ENCODE results near the gene CPED1.
"Not testable (repeated sequence)": the region's sequence is repeated elsewhere in the genome, so short reads cannot be mapped to it uniquely, and the experiment has no call there.

Gene CPED1

DNA sequence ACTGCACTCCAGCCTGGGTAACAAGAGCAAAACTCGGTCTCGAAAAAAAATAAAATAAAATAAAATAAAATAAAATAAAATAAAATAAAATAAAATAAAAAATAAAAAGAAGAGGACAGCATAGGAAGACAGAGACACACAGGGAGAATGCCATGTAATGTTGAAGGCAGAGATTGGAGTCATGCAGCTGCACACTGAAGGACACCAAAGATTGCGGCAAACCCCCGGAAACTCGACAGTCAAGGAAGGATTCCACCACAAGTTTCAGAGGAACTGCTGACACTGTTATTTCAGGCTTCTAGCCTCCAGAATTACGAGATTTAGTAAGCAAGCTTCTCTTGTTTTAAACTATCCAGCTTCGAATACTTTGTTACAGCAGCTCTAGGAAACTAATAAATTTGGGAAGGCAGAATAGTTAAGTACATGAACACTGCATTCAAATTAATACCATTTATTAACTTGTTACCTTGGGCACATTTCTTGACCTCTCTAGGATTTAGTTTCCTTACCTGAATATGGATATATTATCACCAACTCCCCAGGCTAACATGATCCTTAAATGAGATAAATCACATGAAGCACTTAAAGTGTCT lies 9.5 kb downstream of the CPED1 start:
- peak; percentile 17 for DNase-seq

DNA sequence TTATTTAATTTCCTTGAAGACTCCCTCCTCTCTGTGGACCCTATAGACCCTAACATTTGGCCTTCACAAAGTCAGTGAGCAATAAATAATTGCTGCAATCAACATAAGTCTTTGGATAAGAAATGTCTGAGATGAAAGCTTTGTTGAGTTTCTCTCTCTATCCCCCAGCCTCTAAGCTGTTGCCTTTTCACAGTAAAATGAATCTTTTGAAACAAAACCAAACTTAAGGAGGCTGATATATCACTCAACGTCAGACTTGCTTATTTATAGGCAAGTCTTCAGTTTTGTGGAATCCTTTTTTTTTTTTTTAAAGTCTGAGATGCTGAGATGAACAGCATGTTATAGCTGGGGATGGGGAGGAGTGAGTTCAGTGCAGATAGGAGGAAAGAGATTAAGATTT lies 10.0 kb downstream of the CPED1 start:
- DNase-seq: no peak

DNA sequence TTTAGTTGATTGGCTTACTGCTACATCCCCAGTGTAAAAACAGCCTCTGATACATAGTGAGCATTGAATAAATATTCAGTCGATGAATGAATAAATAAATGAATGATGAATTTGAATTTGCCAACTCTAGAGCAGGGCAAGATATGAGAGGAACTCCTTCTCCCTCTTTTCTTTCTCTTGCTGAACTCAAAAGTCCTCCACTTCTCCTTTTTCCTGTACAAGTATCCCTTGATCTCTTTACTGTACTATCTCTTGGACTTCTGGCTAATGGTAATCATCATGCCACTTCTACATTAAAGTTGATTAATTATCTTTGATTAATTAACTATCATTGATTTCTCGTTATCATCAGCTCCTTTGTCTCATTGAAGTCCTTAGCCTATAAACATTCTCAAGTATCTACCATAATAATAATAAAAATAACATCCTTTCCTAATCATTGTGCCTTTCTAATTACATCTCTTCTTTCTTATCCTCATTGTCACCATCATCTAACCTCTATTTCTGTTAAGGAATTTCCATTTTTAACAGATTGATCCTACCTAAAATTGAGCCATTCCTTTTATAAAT lies 10.6 kb downstream of the CPED1 start:
- DNase-seq: no peak

DNA sequence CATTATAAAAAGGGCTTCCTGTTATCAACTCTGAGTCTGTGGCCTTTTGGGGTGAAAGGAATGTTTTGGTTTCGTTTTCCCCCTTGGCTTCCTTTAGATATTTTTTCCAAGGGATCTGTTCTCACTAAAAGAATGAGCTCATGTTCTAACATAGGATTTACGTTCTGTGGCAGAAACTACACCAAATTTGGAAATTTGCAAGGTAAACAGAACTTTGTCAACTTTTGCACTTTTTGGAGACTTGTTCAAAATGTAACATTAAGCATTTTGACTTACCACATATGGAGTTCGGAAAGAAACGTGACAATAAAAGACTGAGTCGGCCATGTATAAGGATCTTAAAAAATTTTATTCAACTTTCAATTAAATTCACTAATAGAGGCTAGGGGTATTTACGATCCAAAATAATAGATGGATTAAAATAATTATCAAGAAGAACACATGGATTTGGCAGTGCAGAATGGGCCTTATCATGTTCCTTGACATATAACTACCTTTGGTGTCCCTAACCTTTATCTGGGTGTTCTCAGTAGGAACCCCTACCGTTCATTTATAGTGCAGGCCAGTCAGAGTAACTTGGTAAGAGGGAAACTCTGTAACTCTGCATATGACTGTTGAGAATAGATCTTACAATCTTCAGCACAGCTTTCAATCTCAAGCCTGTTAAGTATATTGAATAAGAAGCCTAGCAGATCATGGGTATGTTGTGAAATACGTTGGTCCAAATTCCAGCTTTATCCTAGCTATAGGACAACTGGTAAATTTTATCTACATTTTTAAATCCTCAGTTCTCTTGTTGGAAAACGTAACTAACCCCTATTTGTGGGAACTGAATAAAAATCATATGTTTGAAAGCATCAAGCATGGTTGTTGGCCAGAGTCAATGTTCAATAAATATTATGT lies 11.8 kb downstream of the CPED1 start:
- DNase-seq: no peak

DNA sequence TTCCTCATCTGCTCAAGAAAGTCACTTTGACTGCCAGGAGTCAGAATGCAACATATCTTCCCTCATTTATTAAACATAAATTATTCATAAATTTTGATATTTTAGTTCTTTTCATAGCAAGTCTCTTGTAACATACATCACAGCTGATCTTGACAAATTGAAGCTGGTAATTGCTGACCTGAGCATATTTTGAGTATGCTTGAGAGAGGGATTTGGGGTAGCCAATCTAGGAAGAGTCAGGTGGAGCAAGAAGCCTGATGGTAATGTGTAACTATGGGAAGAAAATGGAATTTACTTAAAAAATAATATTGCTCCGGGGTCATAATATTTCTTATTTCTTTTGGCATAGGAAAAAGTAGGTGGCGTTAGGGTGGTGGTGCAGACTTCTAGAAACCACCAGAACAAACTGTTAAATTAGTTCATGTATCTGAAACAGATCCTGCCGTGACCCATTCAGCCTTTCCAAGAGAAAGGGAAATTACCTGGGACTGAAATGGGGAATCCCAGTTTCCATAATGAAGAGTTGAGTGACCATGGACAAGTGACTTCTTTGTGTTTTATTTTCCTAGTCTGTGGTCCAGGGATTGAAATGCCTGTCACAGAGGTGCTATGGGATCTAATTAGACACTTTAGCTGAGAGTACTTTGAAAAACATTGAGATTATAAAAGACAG lies 12.9 kb downstream of the CPED1 start:
- DNase-seq: no peak

DNA sequence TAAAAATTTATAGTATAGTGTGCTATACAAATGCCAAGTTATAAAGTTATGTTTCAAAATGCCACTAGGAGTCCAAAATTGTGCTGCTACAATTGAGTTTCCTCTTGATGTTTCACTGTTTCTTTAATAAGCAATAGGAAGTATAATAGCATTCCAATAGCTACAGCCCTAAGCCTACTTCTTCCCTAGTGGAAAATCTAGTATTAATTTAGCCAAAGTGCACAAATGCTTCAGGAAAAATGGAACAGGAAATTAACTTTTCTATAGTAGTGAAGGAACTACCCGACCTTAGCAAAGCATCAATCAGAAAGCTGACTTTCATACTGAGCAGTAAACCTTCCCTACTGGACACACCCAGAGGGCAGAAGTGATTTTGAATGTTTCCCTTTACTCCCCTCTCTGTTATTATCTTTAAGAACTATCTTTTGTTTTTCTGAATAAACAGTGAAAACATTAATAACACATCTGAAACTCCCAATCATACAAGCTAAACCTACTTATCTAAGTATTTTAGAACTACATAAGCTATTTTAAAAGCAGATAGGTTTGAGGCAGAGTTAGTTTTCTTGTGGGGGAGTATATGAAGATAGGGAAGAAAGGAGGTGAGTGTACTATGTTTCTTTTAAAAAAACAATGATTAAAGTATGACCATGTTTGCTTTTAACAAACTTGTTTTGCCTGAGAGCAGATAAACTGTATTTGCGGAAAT lies 13.7 kb downstream of the CPED1 start:
- DNase-seq: no peak

DNA sequence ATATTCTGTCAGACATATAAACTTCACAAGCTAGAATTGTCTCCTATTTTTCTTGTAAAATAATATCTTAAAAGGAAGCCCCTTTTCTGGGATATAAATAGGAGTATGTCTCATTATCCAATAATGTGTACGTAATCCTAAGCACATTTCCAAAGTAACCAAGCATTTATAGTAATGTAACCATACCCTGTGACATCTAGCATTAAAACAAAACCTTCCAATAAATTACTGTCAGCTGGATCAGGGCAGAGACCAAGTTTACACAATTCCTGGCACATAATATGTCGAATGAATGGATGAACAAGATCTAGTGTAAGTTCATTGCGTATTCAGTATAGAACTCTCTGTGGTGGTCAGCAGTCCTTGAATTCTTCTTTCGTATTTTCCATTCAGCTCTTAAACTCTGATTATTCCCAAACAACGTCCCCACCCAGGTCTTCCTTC lies 14.3 kb downstream of the CPED1 start:
- no peak for DNase-seq

DNA sequence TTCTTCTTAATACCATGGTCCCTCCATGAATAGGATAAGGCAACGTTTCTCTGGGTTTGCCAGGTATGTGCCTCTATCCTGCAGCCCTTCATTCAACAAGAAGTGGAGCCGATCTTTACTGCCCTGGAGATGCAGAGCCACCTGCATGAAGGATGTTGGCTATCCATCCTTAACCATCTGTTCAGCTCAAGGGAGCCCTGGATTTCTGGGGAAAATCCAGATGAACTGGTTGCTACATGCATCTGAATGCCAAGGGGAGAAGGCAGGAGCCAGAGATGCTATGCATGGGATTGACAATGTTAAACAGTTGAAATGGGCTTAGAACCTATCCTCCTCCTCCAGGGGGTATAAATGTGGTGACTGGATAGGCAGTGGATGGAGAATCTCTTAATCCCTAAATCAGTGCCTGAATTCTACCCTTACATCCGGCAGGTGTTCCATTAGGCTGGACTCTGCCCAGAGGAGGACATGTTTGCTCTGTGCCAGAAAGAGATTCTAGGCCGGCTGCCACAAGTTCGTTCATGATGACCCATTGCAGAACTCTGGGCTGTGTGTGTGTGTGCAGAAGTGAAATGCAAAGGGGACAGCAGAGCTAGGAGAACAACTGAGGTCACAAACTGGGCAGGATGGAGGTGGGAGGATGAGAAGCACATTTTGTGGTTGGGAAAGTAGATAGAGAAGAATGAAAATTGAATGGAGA lies 15.6 kb downstream of the CPED1 start:
- no peak for DNase-seq

DNA sequence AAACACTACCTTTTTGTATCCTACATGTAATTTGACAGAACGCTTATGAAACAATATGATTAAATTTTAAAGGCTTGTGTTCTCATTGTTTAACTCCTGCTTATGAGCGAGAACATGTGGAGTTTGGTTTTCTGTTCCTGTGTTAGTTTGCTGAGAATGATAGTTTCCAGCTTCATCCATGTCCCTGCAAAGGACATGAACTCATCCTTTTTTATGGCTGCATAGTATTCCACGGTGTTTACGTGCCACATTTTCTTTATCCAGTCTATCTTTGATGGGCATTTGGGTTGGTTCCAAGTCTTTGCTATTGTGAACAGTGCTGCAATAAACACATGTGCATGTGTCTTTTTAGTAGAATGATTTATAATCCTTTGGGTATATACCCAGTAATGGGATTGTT lies 16.5 kb downstream of the CPED1 start:
- DNase-seq: not testable (repeated sequence)

DNA sequence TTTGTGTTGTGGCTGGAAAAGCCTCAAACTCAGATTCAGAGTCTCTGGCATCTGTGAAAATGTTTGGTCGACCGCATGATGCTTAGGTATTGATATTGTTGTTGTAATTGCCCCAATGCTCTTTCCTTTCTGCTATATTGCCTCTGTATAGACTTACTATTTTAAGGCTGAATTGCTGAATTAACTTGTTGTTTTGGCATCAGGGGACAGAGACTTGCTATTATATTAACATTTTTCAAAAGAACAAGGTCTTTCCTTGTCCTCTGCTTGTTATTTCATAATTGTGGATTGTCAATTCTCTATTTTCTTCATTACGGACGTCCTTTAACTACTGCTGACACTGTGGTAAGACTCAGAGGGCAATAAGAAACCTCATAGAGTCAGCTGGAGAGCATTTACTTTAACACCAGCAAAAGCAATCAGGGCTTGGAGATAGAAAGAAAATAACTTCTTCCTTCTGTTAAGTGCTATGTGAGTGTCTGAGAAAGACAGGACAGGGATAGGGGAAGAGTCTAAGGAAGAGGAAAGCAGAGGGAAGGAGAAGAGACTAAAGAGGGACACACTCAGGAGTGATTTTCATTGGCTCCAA lies 17.6 kb downstream of the CPED1 start:
- DNase-seq: no peak

DNA sequence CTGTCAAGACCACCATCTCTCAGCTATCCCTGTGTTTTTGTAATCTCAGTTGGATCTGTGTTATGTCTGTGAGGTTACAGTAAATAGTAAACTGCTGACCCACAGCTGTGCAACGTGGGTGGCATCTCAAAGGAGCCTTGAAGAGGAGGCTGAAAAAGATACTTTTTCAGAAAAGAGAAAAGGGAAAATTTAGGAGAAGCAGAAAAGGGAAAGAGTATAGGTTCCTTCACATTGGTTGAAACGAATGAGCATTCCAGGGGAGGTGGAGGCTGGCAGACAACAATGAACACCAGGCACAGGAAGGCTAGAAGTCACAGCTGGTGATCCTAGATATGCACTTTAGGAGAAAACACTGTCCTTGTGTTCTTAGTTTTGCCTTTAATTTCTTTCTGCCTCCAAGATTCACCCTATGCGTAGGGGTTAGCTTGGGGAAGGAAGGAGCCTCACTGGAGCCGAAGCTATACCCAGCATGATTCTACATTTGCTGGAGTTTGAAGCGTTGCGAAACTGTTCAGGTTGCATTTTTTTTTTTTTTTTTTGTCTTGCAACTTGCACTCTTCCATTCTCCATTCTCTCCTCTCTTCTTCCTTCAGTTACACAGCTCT lies 18.3 kb downstream of the CPED1 start:
- DNase-seq: no peak

DNA sequence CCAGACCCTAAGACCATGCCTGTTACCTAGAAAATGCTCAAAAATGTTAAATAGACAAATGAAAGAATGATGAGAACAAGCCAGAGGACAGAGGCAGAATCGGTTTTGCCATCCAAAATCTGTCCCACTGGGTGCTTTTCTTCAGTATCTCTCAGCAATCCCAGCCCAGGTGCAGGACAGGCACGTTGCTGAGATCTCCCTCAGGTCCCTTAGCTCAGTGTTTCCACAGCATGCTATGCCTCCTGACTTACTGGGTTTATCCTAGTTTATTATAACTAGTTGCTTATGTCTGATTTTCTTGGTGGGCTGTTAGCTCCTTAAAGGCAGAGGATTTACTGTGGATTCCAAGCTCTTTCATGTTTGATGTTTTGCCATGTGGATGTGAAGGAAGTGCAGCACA lies 20.3 kb downstream of the CPED1 start:
- DNase-seq: no peak

DNA sequence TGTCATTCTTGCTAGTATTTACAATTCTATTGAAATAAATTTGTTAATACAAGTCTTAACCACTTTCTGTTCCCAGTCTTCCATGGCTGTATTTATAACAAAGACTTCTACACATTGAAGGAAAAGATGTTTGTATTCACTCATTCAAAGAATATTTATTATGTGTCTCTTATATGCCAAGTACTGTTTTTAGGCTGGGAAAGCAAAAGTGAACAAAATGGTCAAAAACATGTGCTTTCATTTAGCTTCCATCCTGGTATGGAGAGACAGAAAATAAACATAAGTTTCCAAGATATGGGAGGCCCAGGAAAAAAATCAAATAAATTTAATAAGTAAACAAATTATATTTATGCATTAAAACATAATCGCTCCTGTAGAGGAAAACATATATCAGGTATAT lies 22.9 kb downstream of the CPED1 start:
- DNase-seq: no peak

DNA sequence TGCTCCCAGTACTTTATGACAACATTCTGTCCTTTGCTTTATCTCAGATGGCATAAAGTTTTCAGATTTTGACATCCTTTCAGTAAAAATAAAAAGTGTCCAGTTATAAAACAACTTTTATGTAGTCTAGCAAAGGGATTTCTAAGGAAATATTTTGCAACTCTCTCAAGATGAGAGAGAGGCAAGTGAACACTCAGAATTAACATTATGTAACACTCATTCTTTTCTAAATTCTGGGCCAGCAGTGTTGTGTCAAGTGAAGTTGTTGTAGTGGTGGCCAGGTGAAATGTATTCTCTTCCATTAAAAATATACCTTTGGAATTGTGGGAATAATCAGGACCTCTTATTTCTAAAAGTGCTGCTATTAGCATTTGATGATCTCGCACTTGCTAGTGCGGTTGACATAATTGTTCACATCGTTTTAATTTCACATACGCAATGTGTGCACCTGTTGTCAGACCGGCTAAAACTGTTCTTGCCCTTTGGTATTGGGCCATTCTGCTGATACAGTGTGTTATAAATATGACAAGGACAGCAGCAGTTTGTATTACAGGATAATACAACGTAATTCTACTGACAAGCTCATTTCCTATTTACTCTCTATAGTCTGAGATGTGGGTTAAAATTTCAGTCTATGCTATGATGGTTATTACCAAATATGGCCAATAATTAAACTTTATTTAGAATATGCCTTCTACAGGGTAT lies 23.8 kb downstream of the CPED1 start:
- no peak for DNase-seq

DNA sequence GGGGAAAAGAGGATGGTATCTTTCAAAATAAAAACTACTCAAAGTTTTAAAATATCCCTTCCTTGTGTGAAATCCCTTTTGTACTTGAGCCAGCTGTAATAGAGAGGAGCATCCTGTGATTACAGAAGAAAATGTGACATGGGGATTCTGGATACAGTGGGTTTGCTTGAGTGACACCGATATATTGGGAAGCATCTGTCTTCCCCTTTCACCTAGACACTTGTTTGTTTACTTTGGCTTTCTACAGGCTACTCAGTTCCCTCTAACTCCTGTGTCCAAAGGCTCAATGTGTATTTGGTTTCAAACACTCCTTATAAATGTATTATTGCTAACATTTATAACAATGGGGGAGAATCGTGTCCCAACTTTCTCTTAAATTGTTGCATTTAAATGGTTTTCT lies 24.4 kb downstream of the CPED1 start:
- DNase-seq: no peak

DNA sequence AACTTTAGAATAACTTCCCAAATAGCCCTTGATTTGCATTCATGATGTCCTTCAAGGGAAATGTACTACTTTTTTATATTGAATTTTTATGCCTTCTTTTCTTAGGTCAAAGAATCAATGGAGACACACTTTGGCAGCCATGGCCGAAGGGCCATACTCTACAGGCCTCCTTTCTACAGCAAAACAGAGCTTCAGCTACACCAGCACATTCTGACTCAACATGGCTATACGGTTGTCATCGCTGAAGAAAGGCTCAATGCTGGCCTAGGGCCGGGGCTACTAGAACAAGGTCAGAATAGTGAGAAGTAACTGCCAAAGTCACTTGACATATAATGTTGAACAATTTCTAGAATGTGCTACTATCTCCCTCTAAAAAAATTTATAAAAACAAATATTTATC lies 27.0 kb downstream of the CPED1 start:
- DNase-seq: no peak

DNA sequence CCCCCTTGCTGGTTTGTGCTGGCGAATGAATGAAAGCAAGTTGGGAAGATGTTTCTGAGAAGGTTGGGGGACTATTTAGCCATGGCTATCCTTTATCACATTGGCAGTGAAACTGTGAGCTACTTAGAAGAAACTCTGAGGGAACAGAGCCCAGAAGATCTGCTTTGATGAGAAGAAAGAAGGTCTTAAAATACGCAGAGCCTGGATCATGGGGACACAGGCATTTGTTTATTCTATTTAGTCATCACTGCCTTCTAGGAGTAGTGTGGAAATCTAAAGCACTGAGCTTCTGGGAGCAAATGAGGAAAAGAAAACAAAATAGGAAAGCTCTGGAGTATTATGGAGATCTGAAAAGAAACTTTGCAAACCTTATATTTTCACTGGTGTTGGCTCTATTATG lies 28.5 kb downstream of the CPED1 start:
- DNase-seq: no peak

DNA sequence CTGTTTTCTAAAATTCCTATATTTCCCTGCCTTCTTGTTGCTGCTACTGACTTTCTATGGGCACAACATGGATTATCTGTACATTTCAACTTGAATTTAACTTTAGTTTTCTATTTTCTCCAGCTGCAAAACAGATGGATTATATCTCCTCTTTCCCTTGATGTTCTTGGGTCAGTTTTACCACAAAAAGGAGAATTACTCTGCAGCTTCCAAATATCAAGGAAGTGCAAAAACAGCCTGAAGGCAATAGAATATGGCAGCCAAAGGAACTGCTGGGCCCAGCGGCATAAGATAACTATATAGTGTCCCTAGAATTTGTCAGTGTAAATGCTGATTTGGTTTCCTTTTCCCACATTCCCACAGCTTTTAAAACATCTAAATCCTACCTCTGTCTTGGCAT lies 29.1 kb downstream of the CPED1 start:
- no peak for DNase-seq

DNA sequence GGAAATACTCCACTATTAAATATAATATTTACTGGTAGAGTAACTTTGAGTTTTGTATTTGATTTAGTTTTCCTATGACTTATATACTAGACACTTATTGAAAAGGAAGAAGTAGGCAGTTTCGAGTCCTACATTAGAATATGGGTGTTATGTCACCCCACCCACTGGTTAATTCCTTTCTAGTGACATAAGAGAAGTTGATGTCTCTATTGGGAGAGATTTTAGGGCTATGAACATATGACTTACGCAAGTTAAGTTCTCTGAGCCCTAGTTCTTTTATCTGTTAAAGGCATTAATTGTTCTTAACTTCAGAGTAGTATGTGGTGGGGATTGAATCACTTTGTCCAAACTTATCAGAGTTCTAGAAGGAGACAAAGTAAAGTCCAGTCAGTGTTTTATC lies 30.5 kb downstream of the CPED1 start:
- no peak for DNase-seq

DNA sequence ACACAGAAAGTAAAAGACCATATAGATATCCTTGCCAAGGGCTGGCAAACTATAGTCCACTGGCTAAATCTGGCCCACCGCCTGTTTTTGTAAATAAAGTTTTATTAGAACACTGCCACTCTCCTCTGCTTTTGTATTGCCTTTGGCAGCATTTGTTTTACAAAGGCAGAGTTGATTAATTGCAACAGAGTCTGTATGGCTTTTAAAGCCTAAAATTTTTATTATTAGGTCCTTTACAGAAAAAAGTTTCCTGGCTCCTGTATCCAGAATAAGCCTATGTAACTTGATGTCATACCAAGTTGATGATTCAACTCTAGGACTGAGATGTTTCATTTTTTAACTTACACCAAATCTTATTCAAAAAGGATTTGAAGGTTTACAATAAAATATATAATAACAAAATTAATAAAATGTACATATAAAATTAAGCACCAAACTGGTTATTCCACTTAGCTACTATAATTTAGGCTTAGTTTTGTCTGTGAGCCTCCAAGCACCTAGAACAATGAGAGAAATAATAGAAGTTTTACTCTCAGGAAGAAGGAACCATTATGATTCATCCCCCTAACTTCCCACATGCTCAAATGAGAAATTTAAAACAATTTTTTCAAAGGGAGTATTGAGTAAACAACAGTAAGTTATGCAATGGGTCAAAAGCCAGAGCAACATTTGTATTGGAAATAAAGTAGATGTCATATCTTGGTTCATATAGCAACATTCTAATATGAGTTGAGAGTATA lies 31.9 kb downstream of the CPED1 start:
- DNase-seq: no peak
